Adrenal gland (tissue), 12 donors: Measurements from ENCODE around the gene STIM2. TPM values are rescaled to one million over a fixed set of nuclear protein-coding genes. Genes with fewer than 3 reads are reported as not detected.

Source experiments
- DNase-seq, 7 donors: peaks; one replicate each; pipeline ENCODE4 v3.0.0-alpha.2; 2019 to 2020
- H3K27ac ChIP-seq, 5 donors: fragments of 200-600 bp; sonication (generic) in 4 of 5; 1 replicate in 3 of 5; 2 replicates in 2 of 5; pipeline versions ENCODE4 v1.5.1 to v1.8.0; 2016 to 2020; ENCODE audit warnings: mild to moderate bottlenecking in 1 of 5
- H3K27me3 ChIP-seq: fragments of 200-600 bp; 2 replicates; pipeline ENCODE4 v1.8.0; 2021
- H3K36me3 ChIP-seq, 2 donors: fragments of 200-600 bp; replicated peaks in 1 of 2; 1 replicate in 1 of 2; 2 replicates in 1 of 2; pipeline versions ENCODE4 v1.5.1 to v1.8.0; 2018 to 2022
- H3K4me1 ChIP-seq, 2 donors: fragments of 200-600 bp; replicated peaks in 1 of 2; 1 replicate in 1 of 2; 2 replicates in 1 of 2; pipeline versions ENCODE4 v1.5.1 to v1.8.0; 2018 to 2021
- H3K4me3 ChIP-seq, 4 donors: fragments of 200-600 bp; sonication (generic) in 3 of 4; one replicate each; pipeline ENCODE4 v1.5.1; 2016 to 2018
- H3K9me3 ChIP-seq, 3 donors: fragments of 200-600 bp; sonication (generic) in 1 of 3; replicated peaks in 1 of 3; 1 replicate in 2 of 3; 2 replicates in 1 of 3; pipeline versions ENCODE4 v1.5.1 to v1.8.0; 2016 to 2021
- POLR2A ChIP-seq, 2 donors: fragments of 450-650 bp; IDR thresholded peaks; one replicate each; pipeline ENCODE4 v1.6.1; 2017; ENCODE audit warnings: antibody characterized with exemption in 2 of 2, mild to moderate bottlenecking in 2 of 2, moderate library complexity in 1 of 2
- WGBS, 4 donors: extraction: QIAGEN DNeasy Blood & Tissue Kit in 2 of 4; methylation state at CpG; one replicate each; pipeline versions ENCODE4 v1.1.5 to v1.1.7; 2013 to 2017; 5-methylcytosine and 5-hydroxymethylcytosine counted together
- intact Hi-C, 2 donors: fragments of 100-400 bp; cut with DNase I; formaldehyde crosslinking; loops; one replicate each; pipeline versions ENCODE4 v1.14.1 to v1.15.0; 2022 to 2023
- polyA plus RNA-seq, 3 donors: library from polyadenylated mRNA; stranded (reverse); fragments of 200-250 nt in 2 of 3; fragments of 350-450 nt in 1 of 3; fragmentation: Illumina TruSeq in 1 of 3; extraction: RNeasy Lipid Tissue Mini Kit (QIAGEN cat#74804) in 1 of 3; gene quantifications; one replicate each; pipeline ENCODE4 v1.2.3, GENCODE V29; 2013 to 2014
- total RNA-seq, 9 donors: library from RNA; depleted of rRNA in 4 of 9; stranded (reverse); fragments of >200 nt in 4 of 9; fragments of 120-200 nt in 1 of 9; fragmentation: NEBNext Ultra II Directional in 1 of 9; extraction: Animal tissue kit (Norgen Biotek cat#: 25700) in 1 of 9; gene quantifications; one replicate each; pipeline versions ENCODE4 v1.1.0 to v1.2.4, GENCODE V29; 2013 to 2023
- TF ChIP-seq, protein P1 (sequence below), 6 experiments: fragments of 450-650 bp in 4 of 6; fragments of 200-600 bp in 2 of 6; sonication (generic) in 1 of 6; IDR thresholded peaks; 1 replicate in 5 of 6; 2 replicates in 1 of 6; pipeline versions ENCODE4 v1.5.1 to v1.8.0; 2016 to 2021; ENCODE audit warnings: antibody characterized with exemption in 6 of 6, mild to moderate bottlenecking in 2 of 6, moderate library complexity in 1 of 6
- donor health status: healthy with polysubstance abuse.
- donor health status: Bipolar disorder and iron deficiency.
- donor health status: DM: yes; HTN: yes; CAD: no.
- donor health status: DM: no; HTN: no; CAD: no.
- donor health status: DM: no; HTN: no; CAD: no.
- donor health status: DM: yes; HTN: yes; CAD: no.

Gene STIM2
- total and polyA plus RNA-seq, 12 donors: 7.5 to 30.4 (median 14.9) TPM

DNA sequence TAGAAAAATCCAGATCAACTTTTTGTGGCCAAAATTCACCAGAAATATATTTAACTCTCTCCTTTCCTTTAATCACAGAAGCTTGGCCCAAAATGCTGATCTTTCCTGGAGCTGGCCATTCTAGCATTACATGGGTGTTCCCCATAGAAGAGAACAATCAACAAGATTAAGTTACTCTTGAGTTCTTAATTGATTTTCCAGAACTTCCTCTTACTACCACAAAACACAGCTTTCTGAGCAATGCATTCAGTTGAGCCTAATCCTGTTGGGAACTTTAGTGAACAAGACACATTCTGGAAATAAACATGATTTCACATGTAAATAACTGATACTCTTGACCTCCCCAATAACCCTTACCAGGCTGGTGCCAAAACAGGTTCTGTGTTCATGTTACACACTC, 45.4 kb upstream of the STIM2 start:
- Histone ChIP-seq H3K27me3 (no peaks in the 10 kb centered on the region), H3K36me3 (no peaks in the 10 kb centered on the region), H3K4me1 (no peaks in the 10 kb centered on the region), H3K4me3 (no peak overlapping the region), H3K27ac (no peak overlapping the region), H3K9me3 (no peaks in the 10 kb centered on the region)
- no peak for DNase-seq
- intact Hi-C loops: no loop called here
- no peak for TF ChIP-seq POLR2A (IDR thresholded peaks at IDR 0.05)
- TF ChIP-seq, protein P1, sequence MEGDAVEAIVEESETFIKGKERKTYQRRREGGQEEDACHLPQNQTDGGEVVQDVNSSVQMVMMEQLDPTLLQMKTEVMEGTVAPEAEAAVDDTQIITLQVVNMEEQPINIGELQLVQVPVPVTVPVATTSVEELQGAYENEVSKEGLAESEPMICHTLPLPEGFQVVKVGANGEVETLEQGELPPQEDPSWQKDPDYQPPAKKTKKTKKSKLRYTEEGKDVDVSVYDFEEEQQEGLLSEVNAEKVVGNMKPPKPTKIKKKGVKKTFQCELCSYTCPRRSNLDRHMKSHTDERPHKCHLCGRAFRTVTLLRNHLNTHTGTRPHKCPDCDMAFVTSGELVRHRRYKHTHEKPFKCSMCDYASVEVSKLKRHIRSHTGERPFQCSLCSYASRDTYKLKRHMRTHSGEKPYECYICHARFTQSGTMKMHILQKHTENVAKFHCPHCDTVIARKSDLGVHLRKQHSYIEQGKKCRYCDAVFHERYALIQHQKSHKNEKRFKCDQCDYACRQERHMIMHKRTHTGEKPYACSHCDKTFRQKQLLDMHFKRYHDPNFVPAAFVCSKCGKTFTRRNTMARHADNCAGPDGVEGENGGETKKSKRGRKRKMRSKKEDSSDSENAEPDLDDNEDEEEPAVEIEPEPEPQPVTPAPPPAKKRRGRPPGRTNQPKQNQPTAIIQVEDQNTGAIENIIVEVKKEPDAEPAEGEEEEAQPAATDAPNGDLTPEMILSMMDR (IDR thresholded peaks at IDR 0.05): no peak

GRCh38 chr4:26815706-26816105, 44.9 kb upstream of the STIM2 start:
- TF ChIP-seq POLR2A (IDR thresholded peaks at IDR 0.05): no peak
- no peak overlapping the region for H3K27ac ChIP-seq

DNA sequence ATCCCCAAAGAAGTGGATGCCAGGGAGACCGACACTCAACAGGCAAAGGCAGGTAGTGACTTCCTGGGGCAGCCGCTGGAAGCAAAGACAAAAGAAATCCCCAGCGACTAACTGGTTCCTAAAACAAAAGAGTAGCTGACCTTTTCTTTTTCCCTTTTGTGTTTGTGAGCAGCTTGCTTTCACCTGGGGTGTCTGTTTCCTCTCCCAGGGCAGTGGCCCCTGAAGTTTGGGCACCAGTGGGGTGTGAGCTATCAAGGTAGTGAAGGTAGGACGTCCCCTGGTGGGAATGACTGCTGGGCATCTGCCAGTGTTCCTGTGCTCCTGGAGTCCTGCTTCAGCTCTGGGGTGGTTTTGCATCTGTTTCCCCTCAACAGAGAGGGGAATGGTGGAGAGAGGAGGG, 41.6 kb upstream of the STIM2 start:
- 66 to 72% (median 67%) methylated on average over 4 of the region's 4 CpGs for WGBS, 4 donors
- Histone ChIP-seq H3K27me3 (no peaks in the 10 kb centered on the region), H3K36me3 (no peaks in the 10 kb centered on the region), H3K4me3 (no peak overlapping the region), H3K4me1 (no peaks in the 10 kb centered on the region), H3K9me3 (no peaks in the 10 kb centered on the region), H3K27ac (no peak overlapping the region)
- TF ChIP-seq, protein P1 (IDR thresholded peaks at IDR 0.05): no peak
- no peak for TF ChIP-seq POLR2A (IDR thresholded peaks at IDR 0.05)
- intact Hi-C loops: no loop called here
- no peak for DNase-seq

More at GRCh38 chr4:26815706-26816105, 44.9 kb upstream of the STIM2 start:
- no peak overlapping the region for H3K4me3 ChIP-seq
- H3K9me3 ChIP-seq: no peaks in the 10 kb centered on the region
- H3K4me1 ChIP-seq: no peaks in the 10 kb centered on the region
- H3K36me3 ChIP-seq: no peaks in the 10 kb centered on the region
- DNase-seq: no peak
- WGBS, 4 donors: 81 to 94% (median 84%) methylated on average over 5 of the region's 5 CpGs
- no peaks in the 10 kb centered on the region for H3K27me3 ChIP-seq
- intact Hi-C loops: no loop called here

GRCh38 chr4:26819478-26820095, 41.1 kb upstream of the STIM2 start:
- Histone ChIP-seq H3K27me3 (no peaks in the 10 kb centered on the region), H3K36me3 (no peaks in the 10 kb centered on the region), H3K4me3 (no peak overlapping the region), H3K4me1 (no peaks in the 10 kb centered on the region), H3K27ac (no peak overlapping the region), H3K9me3 (no peaks in the 10 kb centered on the region)
- DNase-seq: no peak
- TF ChIP-seq POLR2A (IDR thresholded peaks at IDR 0.05): no peak
- TF ChIP-seq, protein P1 (IDR thresholded peaks at IDR 0.05): no peak
- 66 to 81% (median 72%) methylated on average over 3 of the region's 3 CpGs for WGBS, 4 donors
- intact Hi-C loops: no loop called here

DNA sequence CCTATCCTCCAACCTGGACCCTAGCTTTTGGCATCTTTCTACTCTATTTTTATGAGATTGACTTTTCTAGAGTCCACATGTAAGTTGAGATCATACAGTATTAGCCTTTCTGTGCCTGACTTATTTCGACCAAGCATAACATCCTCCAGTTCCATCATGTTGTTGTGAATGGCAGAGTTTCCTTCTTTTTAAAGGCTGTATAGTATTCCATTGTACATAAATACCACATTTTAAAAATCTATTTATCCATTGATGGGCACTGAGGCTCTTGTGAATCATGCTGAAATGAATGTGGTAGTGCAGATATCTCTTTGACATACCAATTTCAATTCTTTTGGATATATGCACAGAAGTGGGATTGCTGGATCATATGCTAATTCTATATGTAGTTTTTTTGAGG, 40.3 kb upstream of the STIM2 start:
- intact Hi-C loops: no loop called here
- no peaks in the 10 kb centered on the region for H3K4me1 ChIP-seq
- no peaks in the 10 kb centered on the region for H3K27me3 ChIP-seq
- H3K27ac ChIP-seq: no peak overlapping the region
- 78 to 84% (median 81%) methylated on average over 1 of the region's 1 CpG for WGBS, 4 donors
- H3K9me3 ChIP-seq: no peaks in the 10 kb centered on the region
- H3K4me3 ChIP-seq: no peak overlapping the region
- DNase-seq: no peak
- no peaks in the 10 kb centered on the region for H3K36me3 ChIP-seq
- no peak for TF ChIP-seq POLR2A (IDR thresholded peaks at IDR 0.05)
- TF ChIP-seq, protein P1 (IDR thresholded peaks at IDR 0.05): no peak
